ENCODE measurements around the gene RICTOR.
"Not testable (repeated sequence)": the region's sequence is repeated elsewhere in the genome, so short reads cannot be mapped to it uniquely, and the experiment has no call there.

Gene RICTOR

DNA sequence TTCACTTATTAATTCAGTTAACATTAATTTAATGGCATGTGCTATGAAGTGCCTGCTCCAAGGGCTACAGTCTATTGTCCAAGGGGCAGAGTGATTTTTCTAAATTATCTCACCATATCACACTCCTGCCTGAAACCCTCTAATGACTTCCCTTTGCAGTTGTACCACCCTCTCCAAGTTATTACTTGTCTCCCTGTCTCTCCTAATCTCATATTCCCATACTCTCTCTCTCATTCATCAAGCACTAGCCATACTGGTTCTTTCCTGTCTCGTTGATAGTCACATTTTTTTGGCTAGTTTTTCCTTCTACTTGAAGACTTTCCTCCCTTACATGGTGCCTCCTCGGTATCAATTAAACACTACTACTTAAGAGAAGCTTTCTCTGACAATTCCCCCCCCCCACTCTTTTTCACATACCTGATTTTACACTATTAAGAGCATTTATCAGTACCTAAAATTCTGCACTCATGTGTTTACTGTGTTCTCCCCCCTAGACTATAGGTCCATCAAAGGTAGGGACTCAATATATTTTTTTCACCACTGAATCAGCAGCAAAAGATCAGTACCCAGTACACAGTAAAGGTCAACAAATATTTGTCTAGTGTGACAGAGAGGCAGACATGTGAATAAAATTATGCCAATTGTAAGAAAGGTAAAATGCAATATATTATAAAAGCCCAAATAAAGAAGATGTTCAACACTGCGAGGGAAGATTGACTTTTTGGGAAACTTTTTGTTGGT lies 19.0 kb downstream of the RICTOR start:
- no peak for DNase-seq

DNA sequence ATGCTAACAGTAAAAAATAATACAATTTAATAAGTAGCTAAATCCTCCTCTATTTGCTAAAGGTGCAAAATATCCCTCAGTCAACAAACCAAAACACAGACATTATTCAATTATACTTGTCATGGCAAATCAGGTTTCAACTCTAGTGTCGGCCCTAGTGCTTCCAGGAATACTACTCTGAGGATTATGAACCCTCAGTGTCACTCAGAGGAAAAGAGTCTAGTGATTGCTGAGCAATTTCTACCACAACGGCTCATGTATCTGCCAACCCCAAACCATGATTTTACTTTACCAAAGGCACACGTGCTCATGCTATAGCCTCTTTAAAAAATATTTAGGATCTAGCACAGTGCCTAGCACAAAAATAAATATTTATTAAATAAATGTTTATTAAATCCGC lies 21.0 kb downstream of the RICTOR start:
- DNase-seq, result no peak

GRCh38 chr5:39052141-39052540 lies 22.1 kb downstream of the RICTOR start:
- DNase-seq, result no peak

DNA sequence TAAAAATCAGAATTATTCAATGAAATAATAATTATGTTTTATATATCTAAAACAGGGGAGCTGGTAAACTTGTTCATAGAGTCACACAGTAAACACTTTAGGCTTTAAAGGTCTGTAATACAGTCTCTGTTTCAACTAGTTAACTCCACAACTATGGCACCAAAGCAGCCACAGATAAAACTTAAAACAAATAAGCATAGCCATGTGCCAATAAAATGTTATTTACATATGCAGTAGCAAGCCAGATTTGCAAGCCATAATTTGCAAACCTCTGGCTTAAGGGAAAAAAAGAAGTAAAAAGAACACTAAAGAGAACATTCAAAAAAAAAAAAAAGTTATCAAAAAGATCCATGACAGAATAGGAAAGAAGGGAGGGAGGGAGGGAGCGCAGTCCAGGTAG lies 24.9 kb downstream of the RICTOR start:
- no peak for DNase-seq

DNA sequence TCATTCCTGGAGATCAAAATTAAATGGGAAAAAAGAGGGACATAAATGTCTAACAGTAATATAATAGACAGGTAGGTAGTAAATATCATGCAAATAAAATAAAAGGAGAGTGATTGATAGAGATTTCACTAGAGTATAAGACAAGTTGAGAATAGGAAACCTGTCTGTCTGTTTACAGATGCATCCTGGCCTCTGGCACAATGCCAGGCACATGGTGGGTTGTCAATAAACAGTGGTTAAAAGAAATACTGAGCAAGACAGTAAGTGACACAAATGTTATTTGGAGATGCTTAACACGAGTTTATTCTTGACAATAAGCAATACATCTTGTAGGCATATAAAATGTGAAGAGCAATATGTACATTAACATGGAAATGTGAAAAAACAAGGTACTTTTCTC lies 33.3 kb downstream of the RICTOR start:
- no peak for DNase-seq

- not testable (repeated sequence) for DNase-seq
These were observed 39.7 kb downstream of the RICTOR start for GRCh38 chr5:39034493-39034892.

GRCh38 chr5:39031041-39031440 lies 43.2 kb downstream of the RICTOR start:
- DNase-seq, result no peak

GRCh38 chr5:39025456-39025855 lies 48.7 kb downstream of the RICTOR start:
- DNase-seq, result no peak

GRCh38 chr5:39024884-39025283 lies 49.3 kb downstream of the RICTOR start:
- DNase-seq, result no peak

GRCh38 chr5:39024005-39024404 lies 50.2 kb downstream of the RICTOR start:
- DNase-seq, result no peak

- DNase-seq, result no peak
These were observed 51.1 kb downstream of the RICTOR start for GRCh38 chr5:39023121-39023520.

- DNase-seq, result no peak
These were observed 52.0 kb downstream of the RICTOR start for GRCh38 chr5:39022151-39022550.

DNA sequence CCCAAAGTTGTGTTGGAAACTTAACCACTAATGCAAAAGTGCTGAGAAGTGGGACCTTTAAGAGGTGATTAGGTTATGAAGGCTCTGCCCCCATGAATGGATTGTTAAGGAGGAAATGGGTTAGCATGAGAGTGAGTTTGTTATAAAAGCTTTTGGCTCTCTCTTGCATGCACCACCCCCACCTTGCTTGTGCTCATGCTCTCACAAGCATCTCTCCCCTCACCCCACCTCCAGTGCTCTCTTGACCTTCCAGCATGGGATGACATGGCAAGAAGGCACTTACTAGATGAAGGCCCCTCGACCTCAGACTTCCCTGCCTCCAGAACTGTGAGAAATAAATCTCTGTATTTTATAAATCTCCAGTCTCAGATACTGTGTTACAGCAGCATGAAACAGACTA lies 52.8 kb downstream of the RICTOR start:
- DNase-seq, result no peak

DNA sequence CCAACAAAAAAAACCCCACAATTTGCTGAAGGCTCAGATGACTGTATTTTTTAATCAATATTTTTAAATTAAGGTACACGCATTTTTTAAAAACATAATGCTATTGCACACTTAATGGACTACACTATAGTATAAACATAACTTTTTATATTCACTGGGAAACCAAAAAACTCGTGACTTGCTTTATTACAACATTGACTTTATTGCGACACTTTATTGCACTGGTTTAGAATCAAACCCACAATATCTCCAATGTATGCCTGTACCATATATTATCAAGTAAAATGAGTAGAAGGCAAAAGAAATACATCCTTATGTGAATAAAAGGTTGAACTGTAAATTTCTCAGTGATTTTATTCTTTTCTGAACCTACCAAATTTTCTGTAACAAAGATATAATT lies 53.7 kb downstream of the RICTOR start:
- DNase-seq, result no peak

- no peak for DNase-seq
These were observed 54.9 kb downstream of the RICTOR start for GRCh38 chr5:39019254-39019653.

DNA sequence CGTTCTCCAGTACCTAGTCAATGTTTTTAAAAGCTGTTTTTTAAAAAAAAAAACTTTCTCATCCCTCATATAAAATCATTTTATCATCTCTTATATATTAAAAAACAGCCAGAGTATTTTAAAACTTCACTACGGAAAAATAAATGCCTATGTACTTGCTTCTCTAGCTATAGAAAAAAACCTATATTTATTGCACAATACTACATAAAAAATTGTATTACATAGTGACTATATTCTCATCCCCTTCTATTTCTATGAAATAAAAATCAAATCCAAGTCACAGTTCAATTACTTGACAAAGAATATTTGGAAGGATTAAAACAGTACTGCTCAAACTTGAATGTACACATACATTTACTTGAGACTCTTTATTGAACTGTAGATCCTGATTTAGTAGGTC lies 56.7 kb downstream of the RICTOR start:
- no peak for DNase-seq

DNA sequence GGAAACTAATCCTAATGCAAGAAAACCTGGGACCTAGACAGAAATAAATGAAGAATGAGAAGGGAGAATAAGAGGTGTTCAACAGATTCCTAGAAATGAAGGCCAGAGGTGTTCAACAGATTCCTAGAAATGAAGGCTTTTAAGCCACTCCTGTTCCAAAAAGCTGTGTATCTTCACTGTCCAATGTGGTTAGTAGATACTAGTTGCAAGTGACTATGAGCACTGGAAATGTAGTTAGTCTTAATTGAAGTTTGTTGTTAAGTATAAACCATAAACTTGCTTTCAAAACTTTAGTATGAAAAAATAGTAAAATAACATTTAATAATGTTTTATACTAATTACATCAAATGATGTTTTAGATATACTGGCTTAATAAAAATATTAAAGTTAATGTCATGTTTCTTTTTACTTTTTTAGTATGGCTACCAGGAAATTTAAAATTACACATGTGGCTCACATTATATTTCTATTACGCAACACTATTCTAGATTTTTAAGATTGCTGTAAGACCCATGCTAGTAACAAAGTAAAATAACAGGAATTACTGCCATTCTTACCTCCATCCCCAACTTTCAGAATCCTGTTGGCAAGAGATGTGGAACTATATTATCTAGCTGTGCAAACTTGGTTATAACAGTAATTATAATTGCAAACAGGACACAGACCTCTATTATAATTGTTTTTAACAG lies 57.5 kb downstream of the RICTOR start:
- no peak for DNase-seq

- no peak for DNase-seq
These were observed 58.2 kb downstream of the RICTOR start for GRCh38 chr5:39015743-39016586.

DNA sequence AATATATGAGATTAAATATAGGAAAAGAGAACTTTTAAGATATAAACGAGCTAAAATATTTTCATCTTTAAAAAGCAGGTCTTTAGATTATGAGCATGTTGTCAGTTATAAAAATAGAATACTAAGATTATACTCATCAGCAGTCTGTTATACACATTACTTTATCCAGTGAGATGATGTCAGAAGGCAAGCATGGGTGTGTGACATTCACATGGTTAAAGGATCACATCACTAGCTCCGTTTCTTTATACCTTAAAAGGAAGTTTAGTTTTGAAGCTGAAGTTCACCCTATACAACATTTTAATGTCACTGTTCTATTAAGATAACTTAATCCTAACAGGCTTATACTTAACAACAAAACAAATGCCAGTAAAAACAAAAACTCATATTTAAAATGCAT lies 59.6 kb downstream of the RICTOR start:
- no peak for DNase-seq

GRCh38 chr5:39013938-39014337 lies 60.3 kb downstream of the RICTOR start:
- no peak for DNase-seq

- not testable (repeated sequence) for DNase-seq
These were observed 63.2 kb downstream of the RICTOR start for GRCh38 chr5:39010958-39011357.

GRCh38 chr5:39009981-39010380 lies 64.2 kb downstream of the RICTOR start:
- no peak for DNase-seq

DNA sequence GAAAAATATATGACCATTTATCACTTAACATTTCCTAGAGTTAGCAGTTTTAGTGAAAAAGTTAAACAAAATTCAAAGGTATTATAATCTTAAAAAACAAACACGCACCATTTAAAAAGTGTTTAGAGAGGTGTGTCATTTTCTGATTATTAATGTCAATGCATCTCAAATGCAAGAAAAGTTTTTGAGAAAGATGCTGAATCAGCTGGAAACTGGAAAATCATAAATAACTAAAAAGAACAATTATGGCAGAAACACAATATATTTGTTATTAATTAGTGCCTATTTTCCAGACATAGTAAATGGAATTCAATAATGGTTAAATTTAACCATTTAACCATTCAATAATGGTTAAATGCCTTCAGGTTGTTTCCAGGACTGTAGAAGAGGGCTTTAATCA lies 64.9 kb downstream of the RICTOR start:
- DNase-seq, result no peak

GRCh38 chr5:39006650-39007049 lies 67.5 kb downstream of the RICTOR start:
- DNase-seq, result no peak
